Dedifferentiated amniotic fluid mesenchymal stem cell (primary cell): Measurements from ENCODE around the gene TBC1D5.

Experiments
- DNase-seq: peaks from one replicate; pipeline ENCODE4 v3.0.0-alpha.2; 2016; ENCODE audit errors: extremely low spot score

The TBC1D5 gene

GRCh38 chr3:17304969-17305368, 437.5 kb downstream of the TBC1D5 start:
- no peak for DNase-seq

DNA sequence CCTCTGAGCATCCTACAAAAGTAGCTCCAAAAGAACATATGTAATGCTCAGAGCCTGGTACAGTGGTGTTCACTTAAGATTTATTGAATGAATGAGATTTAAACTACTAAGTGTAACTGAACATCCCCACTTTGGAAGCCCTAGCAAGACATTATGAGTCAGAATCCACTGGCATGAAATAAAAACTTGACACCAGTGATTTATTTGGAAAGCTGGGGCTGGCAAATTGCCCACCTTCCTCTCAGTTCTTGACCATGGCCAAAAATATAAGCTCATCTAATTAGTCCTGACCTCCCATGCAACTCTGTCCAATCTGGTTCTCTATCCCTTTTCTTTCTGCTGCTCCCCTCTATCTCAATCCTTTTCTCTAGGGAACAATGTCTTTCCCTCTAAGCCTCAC, 439.7 kb downstream of the TBC1D5 start:
- no peak for DNase-seq

- DNase-seq, result no peak
These were observed 440.3 kb downstream of the TBC1D5 start for GRCh38 chr3:17302170-17302569.

DNA sequence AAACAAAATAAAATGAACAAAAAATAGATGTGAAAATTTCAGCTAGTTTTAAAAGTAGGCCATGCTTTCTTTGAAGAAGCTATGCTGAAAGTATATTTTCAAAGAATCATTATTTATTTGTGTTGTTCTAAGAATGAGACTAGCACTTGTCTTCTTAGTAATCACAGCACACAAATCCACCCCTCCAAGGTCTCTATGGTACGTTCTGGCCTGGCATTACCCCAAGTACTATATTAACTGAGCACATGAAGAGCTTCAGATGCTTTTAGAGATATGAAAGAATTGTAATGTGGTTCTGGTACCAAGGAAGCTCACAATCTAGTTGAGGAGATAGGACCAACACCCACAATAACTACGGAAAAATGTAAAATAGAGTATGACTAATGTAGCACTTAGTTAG, 441.2 kb downstream of the TBC1D5 start:
- no peak for DNase-seq

DNA sequence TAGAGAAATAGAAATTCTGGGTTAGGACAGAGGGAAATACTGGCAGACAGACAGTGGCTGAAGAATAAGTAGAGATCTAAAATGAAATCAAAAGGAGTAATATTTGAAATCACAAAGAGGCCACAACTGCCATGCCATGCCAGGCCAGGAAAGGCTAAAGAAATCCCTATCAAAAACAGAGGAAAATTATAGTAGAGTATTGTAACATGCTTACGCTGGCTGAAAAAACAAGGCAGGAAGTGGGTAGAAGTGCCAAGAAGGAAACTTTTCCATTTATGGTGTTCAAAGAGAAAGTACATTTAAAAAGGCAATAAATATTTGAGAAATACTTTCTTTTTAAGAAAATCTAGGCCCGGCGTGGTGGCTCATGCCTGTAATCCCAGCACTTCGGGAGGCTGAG, 442.0 kb downstream of the TBC1D5 start:
- DNase-seq, result no peak

- no peak for DNase-seq
These were observed 444.4 kb downstream of the TBC1D5 start for GRCh38 chr3:17298038-17298437.

DNA sequence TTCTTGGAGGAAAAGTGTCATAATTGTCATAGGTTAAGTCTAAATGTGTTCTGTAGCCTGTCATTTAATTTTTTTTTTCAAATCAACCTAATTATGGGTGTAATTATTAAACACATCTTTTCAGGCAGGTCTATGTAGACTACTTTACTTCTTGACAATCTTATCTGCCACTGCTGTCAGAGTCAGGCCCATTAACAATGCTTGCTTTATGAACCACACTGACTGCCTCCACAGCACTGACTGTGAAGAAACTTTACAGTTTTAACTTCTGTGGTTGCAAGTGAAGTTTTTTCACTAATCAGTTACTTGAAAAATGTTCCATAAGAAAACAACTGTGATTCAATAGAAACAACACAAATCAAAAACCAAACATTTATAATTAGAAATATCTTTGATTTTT, 449.9 kb downstream of the TBC1D5 start:
- DNase-seq, result no peak

- no peak for DNase-seq
These were observed 451.5 kb downstream of the TBC1D5 start for GRCh38 chr3:17290894-17291293.

DNA sequence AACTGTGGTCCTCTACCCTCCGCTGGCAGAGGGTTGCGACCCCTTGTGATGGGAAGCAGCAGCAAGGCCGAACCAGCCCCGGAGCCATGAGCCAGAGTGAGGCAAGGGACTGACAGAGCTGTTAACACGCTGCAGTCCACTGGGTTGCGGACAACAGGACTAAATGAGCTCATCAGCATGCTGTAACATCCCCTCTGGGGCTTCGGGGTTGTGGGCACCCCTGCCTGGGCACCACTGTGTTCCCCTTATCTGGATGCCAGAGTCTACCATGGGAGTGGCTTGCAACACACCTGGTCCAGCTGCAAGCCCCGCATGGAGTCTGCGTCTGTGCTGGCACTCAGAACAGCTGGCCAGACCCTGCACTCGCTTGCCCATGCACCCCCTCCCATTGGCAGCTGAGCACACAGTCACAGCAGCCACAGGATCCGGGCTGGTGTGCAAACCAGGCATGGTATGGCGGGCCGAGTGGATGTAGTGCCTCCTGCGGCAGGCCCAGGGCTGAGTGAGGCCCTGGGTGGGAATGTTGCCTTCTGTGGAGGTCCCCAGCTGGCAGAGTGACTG, 453.5 kb downstream of the TBC1D5 start:
- DNase-seq, result no peak

DNA sequence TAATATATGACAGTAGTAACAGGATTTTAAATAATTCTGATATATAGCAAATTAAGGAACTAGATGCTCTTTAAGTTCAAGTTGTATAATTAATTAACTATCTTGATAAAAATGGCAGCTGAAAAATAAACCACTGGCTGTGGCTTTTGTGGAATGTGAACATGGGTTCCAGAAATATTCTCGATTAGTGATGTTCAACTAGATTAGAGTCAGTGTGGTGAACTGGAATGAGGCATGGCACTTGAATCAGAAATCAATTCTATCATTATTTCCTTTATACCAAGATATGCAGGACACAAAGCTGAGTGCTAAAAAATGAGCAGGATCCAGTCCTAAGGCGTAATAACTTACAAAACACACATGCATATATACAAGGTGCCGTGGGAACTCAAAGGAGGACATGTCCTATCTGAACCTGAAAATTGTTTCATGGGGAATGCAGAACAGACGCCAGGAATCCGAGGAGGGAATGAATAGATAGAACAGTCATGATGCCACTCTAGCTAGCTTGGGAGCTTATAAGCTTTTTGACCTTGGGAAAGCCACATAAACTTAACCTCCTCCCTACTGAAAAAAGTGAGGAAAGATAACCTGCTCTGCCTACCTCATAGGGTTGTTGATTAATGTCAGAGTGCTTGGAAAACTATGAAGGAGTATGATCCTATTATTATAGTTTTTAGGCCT, 455.3 kb downstream of the TBC1D5 start:
- no peak for DNase-seq

- DNase-seq, result no peak
These were observed 464.4 kb downstream of the TBC1D5 start for GRCh38 chr3:17278006-17278405.

GRCh38 chr3:17266846-17267245, 475.6 kb downstream of the TBC1D5 start:
- no peak for DNase-seq

GRCh38 chr3:17261627-17262369, 480.6 kb downstream of the TBC1D5 start:
- DNase-seq, result no peak

GRCh38 chr3:17260257-17260656, 482.2 kb downstream of the TBC1D5 start:
- no peak for DNase-seq

DNA sequence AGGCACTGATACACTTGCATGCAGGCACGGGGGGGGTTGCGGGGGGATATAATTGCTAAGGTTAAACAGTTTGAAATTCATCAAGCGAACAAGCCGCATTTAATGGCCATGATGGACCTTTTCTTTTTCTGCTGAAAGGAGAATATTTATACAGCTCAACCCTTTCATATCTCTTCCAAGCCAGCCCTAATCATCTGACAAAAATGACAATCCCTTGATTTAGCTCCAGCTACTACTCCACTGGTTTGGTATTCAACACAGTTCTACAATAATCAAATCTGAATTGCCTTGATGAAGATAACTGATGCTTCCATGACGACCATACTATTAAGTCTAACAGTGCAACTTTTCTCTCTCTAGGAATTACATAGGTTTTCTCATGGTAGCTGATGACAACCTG, 482.7 kb downstream of the TBC1D5 start:
- DNase-seq, result no peak

GRCh38 chr3:17258823-17259436, 483.5 kb downstream of the TBC1D5 start:
- peak; percentile 53 for DNase-seq

GRCh38 chr3:17257269-17257668, 485.2 kb downstream of the TBC1D5 start:
- no peak for DNase-seq

DNA sequence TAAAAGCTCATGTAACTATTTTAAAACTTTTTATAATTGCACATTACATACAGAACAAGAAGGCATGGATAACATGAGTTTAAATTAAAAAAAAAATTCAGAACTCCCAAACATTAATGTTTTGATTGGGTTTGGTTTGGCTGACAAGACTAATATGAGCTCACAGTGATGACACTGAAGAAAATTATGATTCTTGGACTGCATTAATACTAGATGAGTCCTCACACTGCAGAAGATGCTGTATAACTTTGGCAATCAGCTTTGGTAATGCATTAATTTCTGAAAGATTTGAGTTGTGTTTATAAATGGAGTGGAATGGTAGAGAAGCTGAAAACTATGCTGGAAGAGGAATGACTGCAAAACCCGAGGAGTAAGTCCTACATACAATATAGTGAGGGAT, 498.8 kb downstream of the TBC1D5 start:
- DNase-seq, result no peak

GRCh38 chr3:17239417-17239816, 503.0 kb downstream of the TBC1D5 start:
- no peak for DNase-seq

GRCh38 chr3:17238023-17238422, 504.4 kb downstream of the TBC1D5 start:
- peak; percentile 58 for DNase-seq

DNA sequence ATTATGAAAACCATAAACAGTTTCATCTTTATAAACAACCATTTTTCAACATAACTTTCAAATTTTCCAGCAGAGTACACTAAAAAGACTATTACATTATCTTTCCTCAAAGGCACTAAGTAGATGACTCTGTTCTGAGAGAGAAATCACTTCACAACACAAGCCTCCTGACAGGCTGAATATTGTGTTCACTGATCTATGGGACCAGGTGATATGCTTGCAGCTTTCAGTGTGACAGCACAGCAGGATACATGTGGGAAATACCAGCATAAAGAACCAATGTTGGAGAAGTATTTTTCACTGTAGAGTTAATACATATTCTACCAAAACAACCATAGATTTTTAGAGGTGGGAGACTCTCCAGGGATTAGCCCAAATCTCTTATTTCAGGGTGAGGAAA, 507.1 kb downstream of the TBC1D5 start:
- no peak for DNase-seq

GRCh38 chr3:17234382-17234781, 508.0 kb downstream of the TBC1D5 start:
- no peak for DNase-seq

GRCh38 chr3:17233398-17233800, 509.0 kb downstream of the TBC1D5 start:
- DNase-seq, result peak; percentile 51
